ENCODE data around the gene CFAP157. TPM values are rescaled to one million over a fixed set of nuclear protein-coding genes. Genes with fewer than 3 reads are reported as not detected.

CFAP157 gene
- total RNA-seq, 1 donor from 2014 or later = not detected

GRCh38 chr9:127733614-127734013 is 26.8 kb downstream of the CFAP157 start:
- DNase-seq (ENCODE audit: low read depth) = no peak
- H3K4me3 ChIP-seq (ENCODE audit: low read depth, low read length) = no peak overlapping the region
- TF ChIP-seq CTCF (conservative IDR thresholded peaks at IDR 0.05; ENCODE audit: low read depth, low read length) = no peak

- TF ChIP-seq CTCF (conservative IDR thresholded peaks at IDR 0.05; ENCODE audit: low read depth, low read length) = no peak
- no peak for DNase-seq (ENCODE audit: low read depth)
- peak overlapping the region; percentile 70 for H3K4me3 ChIP-seq (ENCODE audit: low read depth, low read length)
Measured at GRCh38 chr9:127734247-127734746, 27.5 kb downstream of the CFAP157 start.

- DNase-seq (ENCODE audit: low read depth) = peak; percentile 46
- peak within 1 kb of the TSS; percentile 70 for H3K4me3 ChIP-seq (ENCODE audit: low read depth, low read length)
- peak; percentile 93 for TF ChIP-seq CTCF (conservative IDR thresholded peaks at IDR 0.05; ENCODE audit: low read depth, low read length)
Measured at GRCh38 chr9:127734747-127735529, 28.1 kb downstream of the CFAP157 start, which contains the start of gene TOR2A. TSS of gene TOR2A (minus strand) at chr9:127735294. CDS start at chr9:127735270, 24 bp downstream.

DNA sequence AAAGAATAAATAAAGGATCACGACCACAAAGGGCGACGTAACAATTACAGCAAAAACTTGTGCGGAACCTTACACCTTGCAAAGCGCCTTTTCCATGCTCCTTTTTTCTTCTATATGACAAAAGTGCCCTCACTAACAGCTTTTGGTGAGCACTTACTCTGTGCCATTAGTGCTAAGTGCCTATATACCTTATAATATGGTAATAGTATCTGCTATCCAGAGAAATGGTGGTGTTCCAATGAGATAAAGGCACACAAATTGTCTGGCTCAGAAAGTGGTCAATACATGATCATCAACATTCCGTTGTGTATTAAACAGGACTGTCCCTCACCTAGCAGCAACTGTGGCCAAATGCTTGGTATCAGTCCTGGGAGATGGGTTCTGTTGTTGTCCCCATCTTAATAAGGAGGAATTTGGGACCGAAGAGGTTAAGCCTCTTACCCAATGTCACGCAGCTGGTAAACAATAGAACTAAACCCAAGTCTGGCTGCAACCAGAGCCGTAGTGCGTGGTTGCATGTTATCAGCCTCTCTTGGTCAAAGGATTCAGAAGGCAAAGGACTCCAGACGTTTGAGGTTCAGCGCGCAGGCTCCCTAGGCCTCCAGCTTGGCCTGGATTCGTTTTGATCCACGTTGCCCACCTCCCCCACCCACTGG is 28.9 kb downstream of the CFAP157 start:
- TF ChIP-seq CTCF (conservative IDR thresholded peaks at IDR 0.05; ENCODE audit: low read depth, low read length) = no peak
- no peak overlapping the region for H3K4me3 ChIP-seq (ENCODE audit: low read depth, low read length)
- no peak for DNase-seq (ENCODE audit: low read depth)

GRCh38 chr9:127738666-127739065 is 31.9 kb downstream of the CFAP157 start:
- H3K4me3 ChIP-seq (ENCODE audit: low read depth, low read length) = no peak overlapping the region

More at GRCh38 chr9:127738666-127739065, 31.9 kb downstream of the CFAP157 start:
- DNase-seq (ENCODE audit: low read depth) = no peak
- TF ChIP-seq CTCF (conservative IDR thresholded peaks at IDR 0.05; ENCODE audit: low read depth, low read length) = no peak
